Lower lobe of right lung (tissue), 2 donors: ENCODE data around the gene NELFA. TPM values are rescaled to one million over a fixed set of nuclear protein-coding genes. Genes with fewer than 3 reads are reported as not detected.

Experiments
- ATAC-seq, 2 donors: fragments of 200-7000 bp; cut with Tn5 transposase; one replicate each; pipeline ENCODE4 v1.9.1; 2020 to 2022; ENCODE audit warnings: mild to moderate bottlenecking in 2 of 2, moderate library complexity in 2 of 2
- DNase-seq: peaks from one replicate; pipeline ENCODE4 v3.0.0-alpha.2; 2020
- H3K27ac ChIP-seq: fragments of 200-600 bp; one replicate; pipeline ENCODE4 v1.8.0; 2022
- H3K27me3 ChIP-seq: fragments of 200-600 bp; one replicate; pipeline ENCODE4 v1.8.0; 2022; ENCODE audit warnings: low read depth
- H3K36me3 ChIP-seq: fragments of 200-600 bp; one replicate; pipeline ENCODE4 v1.8.0; 2022; ENCODE audit warnings: mild to moderate bottlenecking
- H3K4me1 ChIP-seq: fragments of 200-600 bp; one replicate; pipeline ENCODE4 v1.8.0; 2022
- H3K4me3 ChIP-seq: fragments of 200-600 bp; one replicate; pipeline ENCODE4 v1.8.0; 2022; ENCODE audit warnings: mild to moderate bottlenecking
- H3K9me3 ChIP-seq: fragments of 200-600 bp; one replicate; pipeline ENCODE4 v1.8.0; 2022
- intact Hi-C: fragments of 100-400 bp; cut with DNase I; formaldehyde crosslinking; loops from one replicate; pipeline ENCODE4 v1.11.0; 2022
- microRNA-seq: library from miRNA; unstranded; fragments of <30 nt; microRNA quantifications from one replicate; pipeline ENCODE4 v1.2.0, GENCODE V29; 2020; ENCODE audit warnings: borderline number of aligned reads
- total RNA-seq: library from RNA; stranded (reverse); fragmentation: NEBNext Ultra II Directional; extraction: Animal tissue kit (Norgen Biotek cat#: 25700); gene quantifications from one replicate; pipeline ENCODE4 v1.2.1, GENCODE V29; 2021
- TF ChIP-seq, protein P1 (sequence below): fragments of 200-600 bp; IDR thresholded peaks from one replicate; pipeline ENCODE4 v1.8.0; 2022; ENCODE audit warnings: antibody characterized with exemption, mild to moderate bottlenecking
- donor health status: DM: no; HTN: yes; CAD: no; lungs with severe emphysema.

NELFA gene
- total RNA-seq, 1 donor from 2014 or later: 22.6 TPM

DNA sequence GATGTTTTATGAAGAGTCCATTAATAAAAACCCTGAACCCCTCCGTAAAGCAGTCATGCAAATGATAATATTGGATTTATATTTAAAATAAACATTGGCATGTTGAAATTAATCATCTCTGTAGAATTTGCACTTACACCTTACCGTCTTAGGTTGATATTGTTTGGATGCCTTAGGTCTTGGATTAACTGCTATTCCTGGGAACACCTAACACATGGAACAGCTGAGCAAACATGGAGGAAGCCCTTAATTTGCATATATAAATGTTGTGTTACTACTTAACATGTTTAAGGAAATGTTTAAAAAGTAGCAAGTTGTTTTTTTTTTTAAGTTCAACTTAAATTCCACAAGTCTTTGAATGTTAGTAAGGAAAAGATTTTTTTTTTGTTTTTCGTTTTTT, 75.1 kb downstream of the NELFA start:
- no peak for ATAC-seq
- no peak overlapping the region for H3K4me3 ChIP-seq
- no peaks in the 10 kb centered on the region for H3K27me3 ChIP-seq
- no peaks in the 10 kb centered on the region for H3K9me3 ChIP-seq
- H3K4me1 ChIP-seq: no peaks in the 10 kb centered on the region
- TF ChIP-seq, protein P1, sequence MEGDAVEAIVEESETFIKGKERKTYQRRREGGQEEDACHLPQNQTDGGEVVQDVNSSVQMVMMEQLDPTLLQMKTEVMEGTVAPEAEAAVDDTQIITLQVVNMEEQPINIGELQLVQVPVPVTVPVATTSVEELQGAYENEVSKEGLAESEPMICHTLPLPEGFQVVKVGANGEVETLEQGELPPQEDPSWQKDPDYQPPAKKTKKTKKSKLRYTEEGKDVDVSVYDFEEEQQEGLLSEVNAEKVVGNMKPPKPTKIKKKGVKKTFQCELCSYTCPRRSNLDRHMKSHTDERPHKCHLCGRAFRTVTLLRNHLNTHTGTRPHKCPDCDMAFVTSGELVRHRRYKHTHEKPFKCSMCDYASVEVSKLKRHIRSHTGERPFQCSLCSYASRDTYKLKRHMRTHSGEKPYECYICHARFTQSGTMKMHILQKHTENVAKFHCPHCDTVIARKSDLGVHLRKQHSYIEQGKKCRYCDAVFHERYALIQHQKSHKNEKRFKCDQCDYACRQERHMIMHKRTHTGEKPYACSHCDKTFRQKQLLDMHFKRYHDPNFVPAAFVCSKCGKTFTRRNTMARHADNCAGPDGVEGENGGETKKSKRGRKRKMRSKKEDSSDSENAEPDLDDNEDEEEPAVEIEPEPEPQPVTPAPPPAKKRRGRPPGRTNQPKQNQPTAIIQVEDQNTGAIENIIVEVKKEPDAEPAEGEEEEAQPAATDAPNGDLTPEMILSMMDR: no peak
- no peak for DNase-seq
- H3K27ac ChIP-seq: no peak overlapping the region
- intact Hi-C loops: no loop called here
- H3K36me3 ChIP-seq: peaks cover 63% of the 10 kb centered on the region

DNA sequence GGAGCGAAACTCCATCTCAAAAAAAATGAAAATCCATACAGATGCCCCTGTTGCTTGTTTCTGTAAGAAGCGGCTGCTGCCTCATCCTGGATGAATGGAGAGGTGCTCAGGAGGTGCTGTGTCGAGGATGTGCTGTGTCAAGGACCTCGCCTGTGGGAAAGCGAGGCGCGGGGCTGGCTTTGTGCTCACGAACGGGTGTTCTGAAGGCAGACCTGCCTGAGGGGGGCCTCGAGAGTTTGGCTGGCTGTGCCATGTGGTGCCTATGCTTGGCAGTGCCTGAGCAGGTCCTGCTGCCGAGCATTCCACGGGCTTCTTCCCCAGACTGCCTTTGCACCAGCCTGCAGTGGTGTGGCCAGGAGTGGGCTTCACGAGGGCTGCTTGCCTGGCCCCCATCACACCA, 76.0 kb downstream of the NELFA start:
- ATAC-seq (no peak), DNase-seq (no peak)
- TF ChIP-seq, protein P1: no peak
- Histone ChIP-seq H3K36me3 (peaks cover 53% of the 10 kb centered on the region), H3K9me3 (no peaks in the 10 kb centered on the region), H3K27ac (no peak overlapping the region), H3K27me3 (no peaks in the 10 kb centered on the region), H3K4me3 (no peak overlapping the region), H3K4me1 (no peaks in the 10 kb centered on the region)
- intact Hi-C loops: no loop called here

Small RNA genes within 50 kb of the gene (microRNA-seq; reads per million reads assigned to microRNA genes)
- gene MIR943: not detected

Other genes with a start within 250 kb of the NELFA start
- 34.2 TPM for gene FGFR3, start 215.7 kb downstream of the NELFA start, total RNA-seq
- 33.6 TPM for gene LETM1, start 152.8 kb downstream of the NELFA start, total RNA-seq
- gene NSD2, start 137.6 kb downstream of the NELFA start, total RNA-seq: 52.9 TPM
- gene NAT8L, start 50.4 kb upstream of the NELFA start, total RNA-seq: 0.24 TPM
- 12.3 TPM for gene HAUS3, start 233.1 kb upstream of the NELFA start, total RNA-seq
- 2.2 TPM for gene POLN, start 233.1 kb upstream of the NELFA start, total RNA-seq